Breast epithelium (tissue), 3 donors: ENCODE data around the gene TYRP1.

Experiments used
- POLR2A ChIP-seq: fragments of 450-650 bp; IDR thresholded peaks from one replicate; pipeline ENCODE4 v1.6.1; 2016; ENCODE audit warnings: antibody characterized with exemption, mild to moderate bottlenecking, moderate library complexity
- POLR2AphosphoS5 ChIP-seq, 3 donors: sonication (generic); formaldehyde crosslinking; IDR thresholded peaks; one replicate each; pipeline ENCODE4 v1.6.1; 2017; ENCODE audit warnings: antibody characterized with exemption in 3 of 3
- TF ChIP-seq, protein P1 (sequence below), 3 donors: fragments of 450-650 bp; IDR thresholded peaks; one replicate each; pipeline ENCODE4 v1.5.1; 2016 to 2017; ENCODE audit warnings: antibody characterized with exemption in 3 of 3, mild to moderate bottlenecking in 3 of 3, moderate library complexity in 3 of 3

DNA sequence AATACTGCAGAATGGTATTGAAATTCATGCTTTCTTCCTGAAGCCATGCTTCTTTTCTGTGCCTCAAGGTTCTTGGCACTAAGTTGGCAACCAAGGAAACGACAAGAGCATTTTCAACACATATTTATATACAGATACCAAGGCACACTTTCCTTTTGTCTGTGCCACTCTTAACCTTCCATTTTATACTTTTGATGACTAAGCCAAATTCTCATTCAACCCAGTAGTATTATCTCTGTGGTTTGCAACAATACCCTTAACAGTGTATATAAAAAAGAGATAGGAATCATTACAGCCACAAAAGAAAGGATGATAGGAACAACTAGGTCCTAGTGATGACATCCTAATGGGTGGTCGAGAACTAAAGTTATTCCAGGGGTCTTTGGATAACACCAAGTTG lies 36.0 kb upstream of the TYRP1 start:
- TF ChIP-seq, protein P1, sequence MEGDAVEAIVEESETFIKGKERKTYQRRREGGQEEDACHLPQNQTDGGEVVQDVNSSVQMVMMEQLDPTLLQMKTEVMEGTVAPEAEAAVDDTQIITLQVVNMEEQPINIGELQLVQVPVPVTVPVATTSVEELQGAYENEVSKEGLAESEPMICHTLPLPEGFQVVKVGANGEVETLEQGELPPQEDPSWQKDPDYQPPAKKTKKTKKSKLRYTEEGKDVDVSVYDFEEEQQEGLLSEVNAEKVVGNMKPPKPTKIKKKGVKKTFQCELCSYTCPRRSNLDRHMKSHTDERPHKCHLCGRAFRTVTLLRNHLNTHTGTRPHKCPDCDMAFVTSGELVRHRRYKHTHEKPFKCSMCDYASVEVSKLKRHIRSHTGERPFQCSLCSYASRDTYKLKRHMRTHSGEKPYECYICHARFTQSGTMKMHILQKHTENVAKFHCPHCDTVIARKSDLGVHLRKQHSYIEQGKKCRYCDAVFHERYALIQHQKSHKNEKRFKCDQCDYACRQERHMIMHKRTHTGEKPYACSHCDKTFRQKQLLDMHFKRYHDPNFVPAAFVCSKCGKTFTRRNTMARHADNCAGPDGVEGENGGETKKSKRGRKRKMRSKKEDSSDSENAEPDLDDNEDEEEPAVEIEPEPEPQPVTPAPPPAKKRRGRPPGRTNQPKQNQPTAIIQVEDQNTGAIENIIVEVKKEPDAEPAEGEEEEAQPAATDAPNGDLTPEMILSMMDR (IDR thresholded peaks at IDR 0.05): no peak
- TF ChIP-seq POLR2AphosphoS5 (IDR thresholded peaks at IDR 0.05): no peak
- no peak for TF ChIP-seq POLR2A
